GM19463 (cell line): Measurements from ENCODE around the gene AP4E1.
"Not testable (repeated sequence)": the region's sequence is repeated elsewhere in the genome, so short reads cannot be mapped to it uniquely, and the experiment has no call there.

Experiments used
- ATAC-seq: cut with Tn5 transposase; IDR thresholded peaks from one replicate; pipeline ENCODE4 v1.9.1; 2021; ENCODE audit warnings: mild to moderate bottlenecking, moderate library complexity; ENCODE audit not compliant: unreplicated experiment

Gene AP4E1

GRCh38 chr15:50943638-50944037 is 35.2 kb downstream of the AP4E1 start:
- ATAC-seq: no peak

GRCh38 chr15:50944672-50945071 is 36.2 kb downstream of the AP4E1 start:
- ATAC-seq: no peak

GRCh38 chr15:50945725-50946124 is 37.2 kb downstream of the AP4E1 start:
- ATAC-seq: no peak

GRCh38 chr15:50950745-50951144 is 42.3 kb downstream of the AP4E1 start:
- ATAC-seq: not testable (repeated sequence)

GRCh38 chr15:50953302-50953701 is 44.8 kb downstream of the AP4E1 start:
- ATAC-seq: no peak

GRCh38 chr15:50954837-50955236 is 46.4 kb downstream of the AP4E1 start:
- ATAC-seq: not testable (repeated sequence)

GRCh38 chr15:50959717-50960116 is 51.2 kb downstream of the AP4E1 start:
- no peak for ATAC-seq

GRCh38 chr15:50964075-50964474 is 55.6 kb downstream of the AP4E1 start:
- ATAC-seq: no peak

- ATAC-seq: no peak
Measured at GRCh38 chr15:50968353-50968752, 59.9 kb downstream of the AP4E1 start.

- ATAC-seq: no peak
Measured at GRCh38 chr15:50970524-50970923, 62.0 kb downstream of the AP4E1 start.

- ATAC-seq: no peak
Measured at GRCh38 chr15:50971115-50971514, 62.6 kb downstream of the AP4E1 start.

GRCh38 chr15:50971542-50971941 is 63.1 kb downstream of the AP4E1 start:
- ATAC-seq: no peak

- no peak for ATAC-seq
Measured at GRCh38 chr15:50973605-50974004, 65.1 kb downstream of the AP4E1 start.

- ATAC-seq: no peak
Measured at GRCh38 chr15:50977162-50977561, 68.7 kb downstream of the AP4E1 start.

- no peak for ATAC-seq
Measured at GRCh38 chr15:50978580-50978979, 70.1 kb downstream of the AP4E1 start.

- ATAC-seq: no peak
Measured at GRCh38 chr15:50979041-50979440, 70.6 kb downstream of the AP4E1 start.

- ATAC-seq: no peak
Measured at GRCh38 chr15:50993598-50993997, 85.1 kb downstream of the AP4E1 start.

- no peak for ATAC-seq
Measured at GRCh38 chr15:50996641-50997040, 88.2 kb downstream of the AP4E1 start.

GRCh38 chr15:50997371-50998051 is 89.0 kb downstream of the AP4E1 start:
- ATAC-seq: no peak

GRCh38 chr15:51004103-51004551 is 95.6 kb downstream of the AP4E1 start:
- no peak for ATAC-seq

- ATAC-seq: no peak
Measured at GRCh38 chr15:51006336-51006985, 98.0 kb downstream of the AP4E1 start.

GRCh38 chr15:51007131-51007666 is 98.7 kb downstream of the AP4E1 start:
- no peak for ATAC-seq
